Testis (tissue), 3 donors: ENCODE results near the gene SENP5. TPM values are rescaled to one million over a fixed set of nuclear protein-coding genes. Genes with fewer than 3 reads are reported as not detected.

Experiments used
- DNase-seq: peaks from one replicate; pipeline ENCODE4 v3.0.0-alpha.2; 2019
- H3K27ac ChIP-seq, 2 donors: fragments of 200-600 bp; sonication (generic); one replicate each; pipeline ENCODE4 v1.5.1; 2019
- H3K27me3 ChIP-seq: fragments of 200-600 bp; sonication (generic); one replicate; pipeline ENCODE4 v1.5.1; 2019
- H3K36me3 ChIP-seq: fragments of 200-600 bp; sonication (generic); one replicate; pipeline ENCODE4 v1.5.1; 2017; ENCODE audit warnings: low read depth; ENCODE audit errors: missing control alignments
- H3K4me1 ChIP-seq: fragments of 200-600 bp; sonication (generic); one replicate; pipeline ENCODE4 v1.5.1; 2019
- H3K4me3 ChIP-seq, 2 donors: fragments of 200-600 bp; sonication (generic); one replicate each; pipeline ENCODE4 v1.5.1; 2017 to 2019
- H3K9me3 ChIP-seq: fragments of 200-600 bp; sonication (generic); one replicate; pipeline ENCODE4 v1.5.1; 2017
- CTCF ChIP-seq, 3 experiments: fragments of 450-650 bp in 2 of 3; fragments of 200-600 bp in 1 of 3; sonication (generic) in 1 of 3; IDR thresholded peaks; one replicate each; pipeline ENCODE4 v1.5.1; 2016 to 2019; ENCODE audit warnings: antibody characterized with exemption in 3 of 3, mild to moderate bottlenecking in 2 of 3, moderate library complexity in 1 of 3
- POLR2A ChIP-seq: fragments of 450-650 bp; IDR thresholded peaks from one replicate; pipeline ENCODE4 v1.6.1; 2017; ENCODE audit warnings: antibody characterized with exemption, mild to moderate bottlenecking, moderate library complexity
- WGBS, 2 donors: methylation state at CpG; one replicate each; pipeline ENCODE4 v1.1.5; 2018; 5-methylcytosine and 5-hydroxymethylcytosine counted together
- intact Hi-C: fragments of 100-400 bp; cut with DNase I; formaldehyde crosslinking; loops from one replicate; pipeline ENCODE4 v1.15.1; 2023; ENCODE audit warnings: low total_unique reads
- polyA plus RNA-seq: library from polyadenylated mRNA; stranded (reverse); fragments of 350-450 nt; fragmentation: Illumina TruSeq; extraction: RNeasy Lipid Tissue Mini Kit (QIAGEN cat#74804); gene quantifications from one replicate; pipeline ENCODE4 v1.2.3, GENCODE V29; 2014; ENCODE audit warnings: low read depth, low replicate concordance; ENCODE audit not compliant: insufficient read depth
- total RNA-seq, 2 donors: library from RNA; depleted of rRNA; stranded (reverse); fragments of >200 nt; gene quantifications; one replicate each; pipeline ENCODE4 v1.2.3, GENCODE V29; 2016

SENP5 gene
- total and polyA plus RNA-seq, 3 donors from 2014 or later: 40.9 to 83.9 (median 76.8) TPM

GRCh38 chr3:196965112-196965803, 97.5 kb downstream of the SENP5 start:
- Histone ChIP-seq H3K36me3 (no peaks in the 10 kb centered on the region), H3K4me1 (peaks cover 6% of the 10 kb centered on the region), H3K9me3 (no peaks in the 10 kb centered on the region), H3K27ac (no peak overlapping the region), H3K4me3 (no peak overlapping the region), H3K27me3 (no peaks in the 10 kb centered on the region)
- TF ChIP-seq POLR2A: no peak
- TF ChIP-seq CTCF (IDR thresholded peaks at IDR 0.05): no peak
- 87 to 91% methylated on average over 11 of the region's 11 CpGs for WGBS, 2 donors
- DNase-seq: no peak
- intact Hi-C loops: no loop called here

GRCh38 chr3:196965804-196966173, 98.1 kb downstream of the SENP5 start:
- no peaks in the 10 kb centered on the region for H3K27me3 ChIP-seq
- H3K4me1 ChIP-seq: peaks cover 6% of the 10 kb centered on the region
- H3K27ac ChIP-seq: no peak overlapping the region
- intact Hi-C loops: no loop called here
- no peaks in the 10 kb centered on the region for H3K9me3 ChIP-seq
- DNase-seq: no peak
- no peak overlapping the region for H3K4me3 ChIP-seq
- H3K36me3 ChIP-seq: no peaks in the 10 kb centered on the region
- TF ChIP-seq CTCF (IDR thresholded peaks at IDR 0.05): no peak
- no peak for TF ChIP-seq POLR2A
- WGBS, 2 donors: 77 to 86% methylated on average over 10 of the region's 10 CpGs

GRCh38 chr3:196966526-196967401, 99.0 kb downstream of the SENP5 start:
- TF ChIP-seq POLR2A (no peak), CTCF (IDR thresholded peaks at IDR 0.05) (no peak)
- intact Hi-C loops: no loop called here
- WGBS, 2 donors: 46 to 60% methylated on average over 35 to 47 of the region's 47 CpGs
- Histone ChIP-seq H3K36me3 (no peaks in the 10 kb centered on the region), H3K4me1 (peaks cover 6% of the 10 kb centered on the region), H3K4me3 (no peak overlapping the region), H3K27ac (no peak overlapping the region), H3K27me3 (no peaks in the 10 kb centered on the region), H3K9me3 (no peaks in the 10 kb centered on the region)
- no peak for DNase-seq

GRCh38 chr3:196967412-196968232, 99.9 kb downstream of the SENP5 start:
- peak overlapping the region; percentile 59 to 61 for H3K4me3 ChIP-seq
- H3K27me3 ChIP-seq: no peaks in the 10 kb centered on the region
- intact Hi-C loops: no loop called here
- WGBS, 2 donors: 48 to 61% methylated on average over 17 to 35 of the region's 35 CpGs
- no peak overlapping the region for H3K27ac ChIP-seq
- no peaks in the 10 kb centered on the region for H3K9me3 ChIP-seq
- no peak for TF ChIP-seq POLR2A
- no peak for DNase-seq
- H3K4me1 ChIP-seq: peaks cover 6% of the 10 kb centered on the region
- H3K36me3 ChIP-seq: no peaks in the 10 kb centered on the region
